Activated T-cell treated with anti-CD3 and anti-CD28 coated beads, Interleukin-2, amount 50 U/mL, for 24 hours (primary cell): Measurements from ENCODE around the gene TRIM40.

Experiments used
- DNase-seq: peaks from one replicate; pipeline ENCODE4 v3.0.0-alpha.2; 2020
- H3K27ac Mint-ChIP-seq: 2 replicates; pipeline ENCODE4 v1.8.0; 2020; ENCODE audit warnings: mild to moderate bottlenecking, mixed read lengths
- H3K27me3 Mint-ChIP-seq: 2 replicates; pipeline ENCODE4 v1.8.0; 2020; ENCODE audit warnings: mixed read lengths
- H3K36me3 Mint-ChIP-seq: 2 replicates; pipeline ENCODE4 v1.8.0; 2020; ENCODE audit warnings: low read depth, mixed read lengths
- H3K4me1 Mint-ChIP-seq: 2 replicates; pipeline ENCODE4 v1.8.0; 2020; ENCODE audit warnings: low read depth, mixed read lengths
- H3K4me3 Mint-ChIP-seq: 2 replicates; pipeline ENCODE4 v1.8.0; 2020; ENCODE audit warnings: mild to moderate bottlenecking, moderate library complexity, mixed read lengths
- H3K9me3 Mint-ChIP-seq: 2 replicates; pipeline ENCODE4 v1.8.0; 2020; ENCODE audit warnings: mixed read lengths

Gene TRIM40

DNA sequence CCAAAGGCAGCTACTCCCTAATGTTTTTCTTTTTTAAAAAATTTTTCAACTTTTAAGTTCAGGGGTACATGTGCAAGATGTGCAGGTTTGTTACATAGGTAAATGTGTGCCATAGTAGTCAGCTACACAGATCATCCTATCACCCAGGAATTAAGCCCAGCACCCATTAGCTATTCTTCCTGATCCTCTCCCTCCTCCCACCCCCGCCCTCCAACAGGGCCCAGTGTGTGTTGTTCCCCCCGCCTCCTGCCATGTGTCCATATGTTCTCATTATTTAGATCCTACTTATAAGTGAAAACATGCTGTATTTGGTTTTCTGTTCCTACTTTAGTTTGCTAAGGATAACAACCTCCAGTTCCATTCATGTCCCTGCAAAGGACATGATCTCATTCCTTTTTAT, 39.8 kb downstream of the TRIM40 start:
- H3K4me3 Mint-ChIP-seq: no peak overlapping the region
- no peaks in the 10 kb centered on the region for H3K36me3 Mint-ChIP-seq
- H3K9me3 Mint-ChIP-seq: peaks cover 6% of the 10 kb centered on the region
- peaks cover 76% of the 10 kb centered on the region for H3K27me3 Mint-ChIP-seq
- no peak for DNase-seq
- H3K27ac Mint-ChIP-seq: no peak overlapping the region
- peaks cover 3% of the 10 kb centered on the region for H3K4me1 Mint-ChIP-seq

DNA sequence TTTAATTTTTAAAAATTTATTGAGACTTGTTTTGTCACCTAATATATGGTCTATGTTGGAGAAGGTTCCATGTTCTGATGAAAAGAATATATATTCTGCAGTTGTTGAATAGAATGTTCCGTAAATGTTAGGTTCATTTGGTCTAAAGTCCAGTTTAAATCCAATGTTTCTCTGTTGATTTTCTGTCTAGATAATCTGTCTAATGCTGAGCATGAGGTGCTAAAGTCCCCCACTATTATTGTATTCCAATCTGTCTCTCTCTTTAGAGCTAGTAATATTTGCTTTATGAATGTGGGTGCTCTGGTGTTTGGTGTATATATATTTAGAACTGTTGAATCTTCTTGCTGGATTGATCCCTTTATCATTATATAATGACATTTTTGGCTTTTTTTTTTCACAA, 42.9 kb downstream of the TRIM40 start:
- Mint-ChIP-seq H3K27me3 (peaks cover 48% of the 10 kb centered on the region), H3K36me3 (no peaks in the 10 kb centered on the region), H3K27ac (no peak overlapping the region), H3K4me3 (no peak overlapping the region), H3K4me1 (no peaks in the 10 kb centered on the region), H3K9me3 (peaks cover 9% of the 10 kb centered on the region)
- no peak for DNase-seq

DNA sequence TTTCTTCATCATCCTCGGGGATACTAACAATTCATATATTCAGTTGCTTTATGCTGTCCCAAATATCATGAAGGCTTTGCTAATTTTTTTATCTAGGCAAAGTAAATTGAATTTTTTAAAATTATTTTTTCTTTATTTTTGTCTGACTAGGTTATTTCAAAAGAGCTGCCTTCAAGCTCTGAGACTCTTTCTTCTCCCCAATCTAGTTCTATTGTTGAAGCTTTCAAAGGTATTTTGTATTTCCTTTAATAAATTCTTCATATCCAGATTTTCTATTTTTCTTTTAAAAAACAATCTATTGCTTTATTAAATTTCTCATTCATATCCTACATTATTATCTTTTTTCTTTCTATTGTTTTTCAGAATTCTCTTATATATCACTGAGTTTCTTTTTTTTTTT, 44.2 kb downstream of the TRIM40 start:
- H3K36me3 Mint-ChIP-seq: peaks cover 9% of the 10 kb centered on the region
- no peak overlapping the region for H3K27ac Mint-ChIP-seq
- H3K4me1 Mint-ChIP-seq: no peaks in the 10 kb centered on the region
- DNase-seq: no peak
- peaks cover 41% of the 10 kb centered on the region for H3K27me3 Mint-ChIP-seq
- H3K9me3 Mint-ChIP-seq: peaks cover 9% of the 10 kb centered on the region
- no peak overlapping the region for H3K4me3 Mint-ChIP-seq

DNA sequence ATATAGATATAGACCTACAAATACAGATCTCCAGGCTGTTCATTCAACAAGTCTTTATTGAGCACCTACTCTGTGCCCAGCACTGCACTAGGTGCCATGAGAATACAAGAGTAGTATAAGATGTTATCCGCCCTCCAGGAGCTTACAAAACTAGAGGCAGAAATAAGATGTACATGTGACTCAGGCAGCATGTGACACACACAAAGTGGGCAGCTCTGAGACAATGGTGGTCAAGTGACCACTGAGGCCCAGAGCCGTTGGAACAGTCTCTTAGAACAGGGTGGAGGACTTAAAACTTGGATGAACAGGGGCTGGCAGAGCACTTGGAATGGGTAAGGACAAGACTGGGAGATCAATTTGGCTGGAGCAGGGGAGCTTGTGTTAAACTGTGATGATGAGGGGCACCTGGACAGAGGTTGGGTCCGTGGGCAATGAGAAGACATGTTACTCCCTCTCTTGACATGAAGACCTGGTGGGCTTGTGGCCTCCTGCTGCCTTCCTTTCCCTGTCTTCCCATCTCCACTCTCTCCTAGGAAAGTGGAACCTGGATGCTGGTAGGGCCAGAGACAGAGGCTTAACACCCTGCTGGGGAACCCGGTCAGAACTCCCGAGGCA, 48.6 kb downstream of the TRIM40 start:
- Mint-ChIP-seq H3K4me1 (no peaks in the 10 kb centered on the region), H3K27ac (peak overlapping the region; percentile 13), H3K4me3 (no peak overlapping the region), H3K27me3 (peaks cover 3% of the 10 kb centered on the region), H3K9me3 (peaks cover 7% of the 10 kb centered on the region), H3K36me3 (peaks cover 47% of the 10 kb centered on the region)
- DNase-seq: no peak

DNA sequence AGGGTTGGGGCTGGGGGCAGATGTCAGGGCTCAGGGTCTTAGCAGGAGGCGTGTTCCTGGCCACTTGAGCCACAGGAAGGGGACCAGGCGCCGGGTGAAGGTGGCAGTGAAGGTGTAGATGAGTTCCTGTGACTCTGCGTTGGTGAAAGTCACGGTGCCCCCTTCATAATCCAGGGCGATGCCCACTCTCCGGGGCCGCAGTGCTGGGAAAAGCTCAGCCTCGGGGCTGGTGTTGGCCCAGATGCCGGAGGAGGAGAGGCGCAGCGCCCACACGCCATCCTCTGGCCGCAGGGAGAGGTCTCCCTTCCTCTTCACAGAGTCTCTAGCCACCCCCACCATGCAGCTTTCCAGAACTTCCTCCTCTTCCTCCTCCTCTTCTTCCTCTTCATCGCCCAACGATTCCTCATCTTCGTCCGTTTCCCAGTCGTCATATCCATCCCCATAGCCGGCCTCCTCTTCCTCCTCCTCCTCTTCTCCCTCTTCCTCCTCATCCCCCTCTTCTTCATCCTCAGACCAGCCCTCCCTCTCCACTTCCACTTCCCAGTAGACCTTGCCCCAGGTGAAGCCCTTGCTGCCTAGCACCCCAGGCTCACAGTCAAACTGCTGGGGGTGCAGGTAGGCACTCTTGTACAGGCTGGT, 50.0 kb downstream of the TRIM40 start:
- DNase-seq: no peak
- peaks cover 1% of the 10 kb centered on the region for H3K9me3 Mint-ChIP-seq
- no peaks in the 10 kb centered on the region for H3K27me3 Mint-ChIP-seq
- H3K36me3 Mint-ChIP-seq: peaks cover 62% of the 10 kb centered on the region
- H3K27ac Mint-ChIP-seq: peak overlapping the region; percentile 32
- H3K4me3 Mint-ChIP-seq: no peak overlapping the region
- H3K4me1 Mint-ChIP-seq: no peaks in the 10 kb centered on the region

DNA sequence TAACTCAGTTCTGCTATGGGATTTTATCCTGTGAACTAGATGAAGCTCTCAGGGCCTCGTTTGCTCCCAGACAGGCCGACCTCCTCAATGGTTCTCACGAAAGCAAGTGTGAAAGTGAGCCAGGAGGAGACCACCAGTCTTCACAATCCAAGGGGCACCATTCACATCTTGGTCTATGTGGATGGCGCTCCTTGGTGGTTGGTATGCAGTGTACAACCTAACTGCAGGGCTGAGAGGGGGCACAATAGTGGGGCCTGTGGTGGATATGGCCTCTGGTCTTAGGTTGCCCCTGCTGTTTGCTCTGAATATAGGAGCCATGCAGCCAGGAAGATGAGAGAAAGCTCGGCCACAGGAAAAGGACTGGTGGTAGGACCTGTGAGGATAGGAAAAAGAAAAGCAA, 52.6 kb downstream of the TRIM40 start:
- Mint-ChIP-seq H3K27ac (no peak overlapping the region), H3K4me1 (no peaks in the 10 kb centered on the region), H3K4me3 (no peak overlapping the region), H3K27me3 (no peaks in the 10 kb centered on the region), H3K36me3 (peaks cover 84% of the 10 kb centered on the region), H3K9me3 (no peaks in the 10 kb centered on the region)
- DNase-seq: no peak

DNA sequence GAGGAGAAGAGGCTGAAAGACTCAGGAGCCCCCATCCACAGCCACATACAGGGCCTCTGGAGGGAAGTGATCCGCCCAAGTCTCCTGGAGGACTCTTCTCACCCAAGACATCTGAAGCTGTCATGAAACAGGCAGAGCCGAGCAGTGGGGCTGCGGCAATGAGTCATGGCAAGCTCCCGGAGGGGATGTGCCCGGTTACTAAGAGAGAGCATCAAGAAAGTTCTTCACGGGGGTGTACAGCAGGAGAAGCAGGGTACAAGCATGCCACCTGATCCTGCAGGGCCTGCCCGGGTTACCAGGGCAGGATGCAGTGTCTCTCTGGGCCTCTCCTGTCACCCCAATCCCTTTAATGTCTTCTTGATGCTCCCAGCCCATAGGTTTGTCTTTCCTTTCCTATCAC, 56.1 kb downstream of the TRIM40 start:
- H3K27ac Mint-ChIP-seq: peak overlapping the region; percentile 33

DNA sequence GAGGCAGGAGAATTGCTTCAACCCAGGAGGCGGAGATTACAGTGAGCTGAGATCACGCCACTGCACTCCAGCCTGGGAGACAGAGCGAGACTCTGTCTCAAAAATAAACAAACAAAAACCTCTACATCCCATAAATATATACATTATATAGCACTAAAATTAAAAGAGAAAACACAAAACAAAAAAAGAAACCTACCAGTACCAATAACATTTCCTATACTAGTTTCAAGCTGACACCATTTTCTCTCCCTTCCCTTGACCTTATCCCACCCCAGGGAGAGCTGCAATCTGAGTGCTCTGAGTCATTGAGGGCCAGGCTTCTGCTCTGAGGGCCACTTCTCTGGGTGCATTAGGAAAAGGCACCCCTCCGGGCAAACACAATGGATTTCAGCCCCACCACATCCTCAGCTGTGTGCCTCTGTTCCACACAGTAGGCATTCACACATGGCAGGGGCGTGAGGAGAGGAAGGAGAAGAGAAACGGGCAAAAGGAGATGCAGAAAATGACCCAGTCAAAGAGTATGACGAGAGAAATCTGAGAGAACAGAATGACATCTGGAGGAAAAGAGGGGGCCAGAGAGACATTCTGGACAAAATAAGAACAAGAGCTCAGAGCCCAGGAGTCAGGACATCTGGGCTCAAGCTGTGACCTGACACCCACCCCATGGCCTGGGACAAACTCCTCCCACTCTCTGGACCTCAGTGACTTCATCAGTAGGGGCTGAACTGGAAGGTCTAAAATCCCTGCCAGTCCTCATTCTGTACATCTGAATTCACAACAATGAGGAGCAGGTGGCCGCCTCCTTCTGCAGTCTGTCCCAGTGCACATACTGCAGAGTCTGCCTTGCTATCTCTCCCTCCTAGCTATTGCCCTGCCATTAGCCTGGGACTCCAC, 59.1 kb downstream of the TRIM40 start:
- Mint-ChIP-seq H3K4me1 (no peaks in the 10 kb centered on the region), H3K27ac (peak overlapping the region; percentile 78), H3K36me3 (peaks cover 89% of the 10 kb centered on the region), H3K9me3 (no peaks in the 10 kb centered on the region), H3K27me3 (no peaks in the 10 kb centered on the region), H3K4me3 (no peak overlapping the region)
- DNase-seq: no peak

More for the DNA sequence above, 56.1 kb downstream of the TRIM40 start:
- DNase-seq: no peak
- Mint-ChIP-seq H3K9me3 (no peaks in the 10 kb centered on the region), H3K27me3 (no peaks in the 10 kb centered on the region), H3K36me3 (peaks cover 87% of the 10 kb centered on the region), H3K4me3 (no peak overlapping the region), H3K4me1 (no peaks in the 10 kb centered on the region)

DNA sequence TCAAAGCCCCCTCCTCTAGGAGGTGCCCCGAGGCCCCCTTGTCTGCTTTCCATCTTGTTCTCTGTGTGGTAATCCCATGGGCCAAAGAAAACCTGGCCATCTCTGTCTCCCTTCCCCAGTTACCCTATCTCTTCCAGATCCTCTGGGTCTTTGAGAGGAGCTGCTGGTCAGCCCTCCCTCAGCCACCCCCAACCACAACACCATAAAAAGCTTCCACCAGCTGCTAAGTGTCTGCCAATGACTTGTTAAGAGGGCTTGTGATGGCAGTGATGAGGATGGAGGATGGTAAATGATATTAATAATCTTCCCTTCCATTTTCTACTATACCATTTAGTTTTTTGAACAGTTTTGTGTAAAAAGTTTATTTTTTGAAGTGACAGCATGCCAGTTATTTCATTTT, 60.0 kb downstream of the TRIM40 start:
- H3K36me3 Mint-ChIP-seq: peaks cover 89% of the 10 kb centered on the region
- H3K4me3 Mint-ChIP-seq: no peak overlapping the region
- no peaks in the 10 kb centered on the region for H3K27me3 Mint-ChIP-seq
- H3K4me1 Mint-ChIP-seq: peaks cover 6% of the 10 kb centered on the region
- peak overlapping the region; percentile 78 for H3K27ac Mint-ChIP-seq
- no peaks in the 10 kb centered on the region for H3K9me3 Mint-ChIP-seq
- no peak for DNase-seq

DNA sequence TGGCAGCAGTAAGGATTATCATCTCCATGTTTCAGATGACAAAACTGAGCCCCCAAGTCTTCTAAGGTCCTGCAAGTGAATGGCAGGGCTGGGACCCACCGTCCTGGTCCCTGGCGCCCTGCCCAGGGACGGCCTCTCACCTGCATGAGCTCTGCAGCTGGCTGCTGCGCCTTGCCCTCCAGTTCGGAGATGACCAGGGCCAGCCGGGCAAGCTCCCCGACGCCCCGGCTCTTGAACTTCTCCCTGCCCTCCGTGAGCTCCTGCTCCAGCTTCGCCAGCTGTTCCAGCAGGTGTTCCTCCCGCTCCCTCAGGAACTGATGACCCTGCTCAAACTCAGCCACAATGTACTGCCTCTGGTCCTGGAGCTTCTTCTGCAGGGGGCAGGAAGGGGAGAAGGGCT, 60.4 kb downstream of the TRIM40 start:
- H3K4me1 Mint-ChIP-seq: peaks cover 9% of the 10 kb centered on the region
- no peaks in the 10 kb centered on the region for H3K9me3 Mint-ChIP-seq
- peaks cover 89% of the 10 kb centered on the region for H3K36me3 Mint-ChIP-seq
- DNase-seq: no peak
- no peak overlapping the region for H3K27ac Mint-ChIP-seq
- H3K27me3 Mint-ChIP-seq: no peaks in the 10 kb centered on the region
- no peak overlapping the region for H3K4me3 Mint-ChIP-seq
